ENCODE measurements around the gene SELENON. TPM values are rescaled to one million over a fixed set of nuclear protein-coding genes. Genes with fewer than 3 reads are reported as not detected.

SELENON gene
- total RNA-seq, 2 donors from 2014 or later, result 43.9 to 50.7 TPM

Other genes with a start within 250 kb of the SELENON start
- 10 to 100 TPM; 11.0 to 14.8 TPM for gene MAN1C1, start 183.4 kb upstream of the SELENON start, total RNA-seq
- gene MTFR1L, start 19.8 kb downstream of the SELENON start, total RNA-seq, result 100 to 1,000 TPM; 126 to 139 TPM
- under 1 TPM in 1 of 2 donors, not detected in 1; 0.53 TPM for gene AUNIP, start 59.3 kb downstream of the SELENON start, total RNA-seq
- 1 to 10 TPM; 3.2 to 3.3 TPM for gene PAQR7, start 75.5 kb downstream of the SELENON start, total RNA-seq
- gene STMN1, start 106.2 kb downstream of the SELENON start, total RNA-seq, result 10 to 100 TPM; 13.9 to 27.4 TPM
- 1 to 10 TPM; 5.5 to 6.8 TPM for gene PAFAH2, start 197.9 kb downstream of the SELENON start, total RNA-seq
- gene EXTL1, start 221.6 kb downstream of the SELENON start, total RNA-seq, result 1 to 10 TPM; 1.3 to 3.2 TPM
- 1 to 10 TPM in 1 of 2 donors, under 1 TPM in 1; 0.32 to 1.0 TPM for gene SLC30A2, start 245.9 kb downstream of the SELENON start, total RNA-seq

Data from left cardiac atrium (tissue), 2 donors.